GM12875 (cell line): ENCODE results near the gene BGN.
A peak's percentile ranks its signal among the peaks of the same experiment; 100 is the strongest.

ENCODE experiments used
- H3K4me3 ChIP-seq: one replicate; pipeline ENCODE4 v1.5.1; 2011; ENCODE audit warnings: low read depth, low read length, control low read depth
- CTCF ChIP-seq: IDR thresholded peaks from 2 replicates; pipeline ENCODE4 v1.5.1; 2011; ENCODE audit warnings: low read depth, mild to moderate bottlenecking, control low read depth, inconsistent platforms, low read length, moderate library complexity, borderline replicate concordance; ENCODE audit not compliant: insufficient read depth

Gene BGN

GRCh38 chrX:153549807-153550206, 55.0 kb downstream of the BGN start:
- no peak for TF ChIP-seq CTCF
- no peak overlapping the region for H3K4me3 ChIP-seq

GRCh38 chrX:153551135-153551534, 56.4 kb downstream of the BGN start:
- H3K4me3 ChIP-seq, result no peak overlapping the region
- TF ChIP-seq CTCF, result no peak

- no peak overlapping the region for H3K4me3 ChIP-seq
- TF ChIP-seq CTCF, result peak; percentile 82
These were observed 59.9 kb downstream of the BGN start for GRCh38 chrX:153554519-153555167.

- no peak overlapping the region for H3K4me3 ChIP-seq
- TF ChIP-seq CTCF, result no peak
These were observed 62.0 kb downstream of the BGN start for GRCh38 chrX:153556767-153557166.

GRCh38 chrX:153557618-153558355, 63.0 kb downstream of the BGN start:
- H3K4me3 ChIP-seq, result no peak overlapping the region
- no peak for TF ChIP-seq CTCF
